ENCODE results near the gene PSMB10. TPM values are rescaled to one million over a fixed set of nuclear protein-coding genes. Genes with fewer than 3 reads are reported as not detected.

Gene PSMB10
- total RNA-seq, 1 donor from 2014 or later: 82.7 TPM

DNA sequence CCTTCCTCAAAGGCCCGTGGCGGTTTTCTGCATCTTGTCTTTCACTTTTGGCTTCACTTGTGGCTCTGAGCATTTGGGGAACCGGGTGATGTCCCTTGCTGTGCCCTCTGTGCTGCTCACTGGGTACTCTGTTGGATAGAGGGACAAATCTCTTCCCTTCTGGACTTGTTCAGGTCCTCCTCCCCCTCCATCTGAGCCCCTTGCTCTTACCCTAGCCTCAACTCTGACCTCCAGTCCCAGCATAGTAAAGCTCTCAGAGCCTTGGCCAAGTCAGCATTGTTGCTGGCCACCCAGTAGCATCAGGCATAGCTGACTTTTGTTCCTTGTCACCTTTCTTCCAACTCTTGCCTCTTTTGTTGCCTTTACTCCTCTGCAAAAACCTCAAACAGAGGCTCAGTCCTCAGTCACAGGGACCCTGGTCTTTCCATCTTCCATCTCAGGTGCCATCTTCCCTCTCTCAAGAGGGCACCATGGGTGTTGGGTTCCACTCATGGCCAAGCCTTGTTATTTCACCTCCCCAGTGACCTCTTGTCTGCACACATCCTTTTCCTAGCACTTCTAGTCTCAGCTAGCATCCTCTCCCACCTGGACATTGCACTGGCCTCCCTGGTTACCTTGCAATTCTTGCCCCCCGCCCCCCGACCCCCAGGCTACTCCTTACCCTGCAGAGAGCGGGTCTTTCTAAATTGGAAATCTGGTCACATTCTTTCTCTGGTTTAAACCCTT lies 393 bp upstream of the PSMB10 start:
- intact Hi-C loops (cut with DNase I): no loop called here
- TF ChIP-seq, protein P1, sequence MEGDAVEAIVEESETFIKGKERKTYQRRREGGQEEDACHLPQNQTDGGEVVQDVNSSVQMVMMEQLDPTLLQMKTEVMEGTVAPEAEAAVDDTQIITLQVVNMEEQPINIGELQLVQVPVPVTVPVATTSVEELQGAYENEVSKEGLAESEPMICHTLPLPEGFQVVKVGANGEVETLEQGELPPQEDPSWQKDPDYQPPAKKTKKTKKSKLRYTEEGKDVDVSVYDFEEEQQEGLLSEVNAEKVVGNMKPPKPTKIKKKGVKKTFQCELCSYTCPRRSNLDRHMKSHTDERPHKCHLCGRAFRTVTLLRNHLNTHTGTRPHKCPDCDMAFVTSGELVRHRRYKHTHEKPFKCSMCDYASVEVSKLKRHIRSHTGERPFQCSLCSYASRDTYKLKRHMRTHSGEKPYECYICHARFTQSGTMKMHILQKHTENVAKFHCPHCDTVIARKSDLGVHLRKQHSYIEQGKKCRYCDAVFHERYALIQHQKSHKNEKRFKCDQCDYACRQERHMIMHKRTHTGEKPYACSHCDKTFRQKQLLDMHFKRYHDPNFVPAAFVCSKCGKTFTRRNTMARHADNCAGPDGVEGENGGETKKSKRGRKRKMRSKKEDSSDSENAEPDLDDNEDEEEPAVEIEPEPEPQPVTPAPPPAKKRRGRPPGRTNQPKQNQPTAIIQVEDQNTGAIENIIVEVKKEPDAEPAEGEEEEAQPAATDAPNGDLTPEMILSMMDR (IDR thresholded peaks at IDR 0.05): no peak
- Histone ChIP-seq H3K27me3 (ENCODE audit: low read depth) (no peaks in the 10 kb centered on the region), H3K9me3 (no peaks in the 10 kb centered on the region), H3K4me1 (peaks cover 25% of the 10 kb centered on the region), H3K4me3 (peak overlapping the region; percentile 97), H3K27ac (peak overlapping the region; percentile 97), H3K36me3 (peaks cover 50% of the 10 kb centered on the region)
- DNase-seq: no peak
- peak in 1 of 2 donors; percentile 69 for ATAC-seq

DNA sequence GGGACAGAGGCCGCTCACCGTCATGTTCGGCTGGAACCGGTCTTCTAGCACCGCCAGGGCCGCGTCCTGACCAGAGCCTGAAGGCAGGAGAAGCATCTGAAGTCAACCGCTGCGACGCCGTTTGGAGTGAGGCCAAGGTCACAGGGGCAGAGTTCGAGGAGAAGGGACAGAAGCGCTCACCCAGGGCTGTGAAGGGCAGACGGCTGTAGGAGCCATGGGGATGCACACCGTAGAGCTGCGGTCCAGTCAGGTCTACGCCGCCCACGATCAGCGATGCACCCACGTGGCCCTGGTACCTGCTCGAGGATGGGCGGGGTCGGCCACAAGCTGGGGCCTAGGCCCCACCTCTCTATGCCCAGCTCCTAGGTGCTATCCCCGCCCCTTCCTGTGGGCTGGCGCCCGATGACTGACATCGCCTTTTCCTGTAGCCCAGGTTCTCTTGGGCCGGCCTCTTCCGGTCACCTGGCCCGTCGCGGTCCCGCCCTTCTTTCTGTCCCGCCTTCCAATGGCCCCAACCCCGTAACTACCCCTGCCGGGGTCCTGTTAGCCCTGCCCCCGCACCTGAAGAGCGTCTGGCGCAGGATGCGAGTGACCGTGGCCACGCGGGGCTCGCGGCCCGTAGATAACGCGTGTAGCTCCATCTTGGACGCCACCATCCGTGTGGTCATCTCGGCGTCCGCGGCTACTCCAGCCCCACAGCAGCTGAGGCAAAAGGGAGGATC lies 1.1 kb downstream of the PSMB10 start:
- intact Hi-C loops (cut with DNase I): no loop called here
- no peaks in the 10 kb centered on the region for H3K27me3 ChIP-seq (ENCODE audit: low read depth)
- TF ChIP-seq, protein P1 (IDR thresholded peaks at IDR 0.05): no peak
- H3K36me3 ChIP-seq: peaks cover 50% of the 10 kb centered on the region
- no peaks in the 10 kb centered on the region for H3K9me3 ChIP-seq
- H3K4me3 ChIP-seq: peak overlapping the region; percentile 97
- ATAC-seq (peak; percentile 96), DNase-seq (peak; percentile 98)
- peak overlapping the region; percentile 97 for H3K27ac ChIP-seq
- H3K4me1 ChIP-seq: peaks cover 25% of the 10 kb centered on the region

DNA sequence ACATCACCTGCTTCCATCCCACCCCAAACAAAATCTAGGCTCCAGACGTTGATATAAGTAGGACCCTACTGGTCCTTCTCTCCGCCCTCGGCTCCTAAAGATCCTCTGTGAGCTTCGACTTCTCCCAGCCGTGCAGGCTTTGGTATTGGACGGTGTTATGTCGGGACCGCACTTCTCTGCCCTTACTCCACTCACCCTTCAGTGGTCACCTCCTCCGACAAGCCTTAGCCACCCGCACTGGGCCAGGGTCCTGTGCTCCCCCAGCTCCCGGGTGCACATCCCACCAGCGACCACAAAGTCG lies 1.6 kb downstream of the PSMB10 start:
- no peaks in the 10 kb centered on the region for H3K9me3 ChIP-seq
- DNase-seq (no peak), ATAC-seq (peak in 1 of 2 donors; percentile 0)
- H3K27me3 ChIP-seq (ENCODE audit: low read depth): no peaks in the 10 kb centered on the region
- H3K36me3 ChIP-seq: peaks cover 48% of the 10 kb centered on the region
- H3K4me1 ChIP-seq: peaks cover 25% of the 10 kb centered on the region
- peak overlapping the region; percentile 97 for H3K27ac ChIP-seq
- intact Hi-C loops (cut with DNase I): no loop called here
- TF ChIP-seq, protein P1 (IDR thresholded peaks at IDR 0.05): no peak
- peak overlapping the region; percentile 97 for H3K4me3 ChIP-seq

DNA sequence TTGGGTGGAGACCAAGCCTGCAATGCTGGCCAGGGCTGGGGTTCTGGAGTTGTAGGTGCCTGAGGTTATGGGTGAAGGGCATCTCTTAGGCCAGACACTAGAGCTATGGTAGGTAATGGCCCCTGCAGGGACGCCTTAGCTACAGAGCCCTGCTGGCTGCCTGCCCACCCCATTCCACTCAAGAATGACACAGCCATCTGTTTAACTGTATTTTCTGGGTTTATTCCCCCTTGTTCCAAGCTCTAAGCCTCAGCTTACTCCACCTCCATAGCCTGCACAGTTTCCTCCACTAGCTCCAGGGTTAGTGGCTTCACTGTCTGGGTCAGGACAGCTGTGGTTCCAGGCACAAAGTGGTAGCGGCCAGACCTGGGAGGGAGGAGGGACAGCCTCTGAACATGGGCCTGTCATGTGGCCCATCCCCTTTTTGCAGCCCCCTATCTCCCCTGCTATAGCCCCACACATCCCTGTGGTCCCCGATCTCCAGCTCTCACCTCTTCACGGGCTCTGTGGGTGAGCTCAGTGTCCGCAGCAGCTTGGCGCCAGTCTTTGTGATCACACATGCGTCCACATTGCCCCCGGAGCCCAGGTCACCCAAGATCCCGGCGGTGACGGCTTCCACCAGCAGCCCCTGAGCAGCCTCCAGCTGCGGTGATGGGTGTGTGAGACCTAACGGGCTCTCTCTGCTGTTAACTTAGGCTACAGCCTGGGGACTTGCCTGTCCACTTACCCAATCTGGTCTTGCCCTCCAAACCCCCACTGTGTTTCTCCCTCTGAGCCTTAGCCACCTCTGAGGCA lies 2.1 kb downstream of the PSMB10 start:
- peaks cover 25% of the 10 kb centered on the region for H3K4me1 ChIP-seq
- peak overlapping the region; percentile 97 for H3K27ac ChIP-seq
- no peak for DNase-seq
- intact Hi-C loops (cut with DNase I): no loop called here
- ATAC-seq: no peak
- TF ChIP-seq, protein P1 (IDR thresholded peaks at IDR 0.05): no peak
- H3K36me3 ChIP-seq: peaks cover 47% of the 10 kb centered on the region
- H3K9me3 ChIP-seq: no peaks in the 10 kb centered on the region
- H3K4me3 ChIP-seq: peak overlapping the region; percentile 97
- H3K27me3 ChIP-seq (ENCODE audit: low read depth): no peaks in the 10 kb centered on the region

DNA sequence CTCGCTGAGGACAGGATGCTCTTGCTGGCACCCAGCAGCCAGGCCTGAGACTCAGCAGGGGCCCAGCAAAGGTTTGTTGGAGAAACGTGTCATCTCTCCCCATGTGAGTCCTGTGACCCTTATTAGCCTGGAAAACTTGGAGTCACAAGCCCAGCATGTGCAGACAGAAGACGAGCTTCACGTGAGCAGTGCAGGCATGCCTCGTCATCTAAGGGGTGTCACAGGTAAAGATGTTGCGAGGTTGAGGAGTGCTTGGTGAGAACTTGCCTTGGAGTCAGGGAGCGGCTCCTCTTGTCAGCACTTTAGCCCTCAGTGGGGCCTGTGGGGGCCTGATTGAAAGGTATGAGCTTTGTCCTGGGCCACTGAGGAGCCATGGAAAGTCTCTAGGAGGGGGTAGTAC lies 2.8 kb downstream of the PSMB10 start:
- peaks cover 25% of the 10 kb centered on the region for H3K4me1 ChIP-seq
- intact Hi-C loops (cut with DNase I): no loop called here

More for the DNA sequence above, 2.8 kb downstream of the PSMB10 start:
- no peaks in the 10 kb centered on the region for H3K27me3 ChIP-seq (ENCODE audit: low read depth)
- ATAC-seq (no peak), DNase-seq (no peak)
- no peaks in the 10 kb centered on the region for H3K9me3 ChIP-seq
- no peak overlapping the region for H3K4me3 ChIP-seq
- TF ChIP-seq, protein P1 (IDR thresholded peaks at IDR 0.05): no peak
- H3K36me3 ChIP-seq: peaks cover 50% of the 10 kb centered on the region
- no peak overlapping the region for H3K27ac ChIP-seq
